NK-92 (cell line): ENCODE data around the gene TNNT2.

Experiments
- DNase-seq: peaks from one replicate; lab custom pipeline; 2025; ENCODE audit not compliant: unreplicated experiment; lab: John Stamatoyannopoulos, UW

Gene TNNT2

DNA sequence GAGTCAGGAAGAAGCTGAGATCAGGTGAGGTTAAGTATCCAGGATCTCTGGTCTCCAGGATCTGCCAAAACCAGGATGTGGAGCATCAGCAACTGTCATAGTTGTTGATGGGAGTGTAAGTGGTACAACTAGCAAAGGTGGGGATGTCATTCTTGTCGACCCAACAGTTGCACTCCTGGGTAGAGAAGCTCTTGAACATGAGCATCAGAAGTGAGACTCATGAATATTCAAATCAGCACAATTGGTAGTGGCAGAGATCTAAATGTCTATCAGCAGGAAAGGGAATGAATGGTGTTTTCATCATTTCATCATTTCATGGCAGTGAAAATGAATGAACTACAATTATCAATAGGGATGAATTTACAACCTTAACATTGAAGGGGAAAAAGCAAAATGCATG is 25.9 kb upstream of the TNNT2 start:
- DNase-seq, result no peak

DNA sequence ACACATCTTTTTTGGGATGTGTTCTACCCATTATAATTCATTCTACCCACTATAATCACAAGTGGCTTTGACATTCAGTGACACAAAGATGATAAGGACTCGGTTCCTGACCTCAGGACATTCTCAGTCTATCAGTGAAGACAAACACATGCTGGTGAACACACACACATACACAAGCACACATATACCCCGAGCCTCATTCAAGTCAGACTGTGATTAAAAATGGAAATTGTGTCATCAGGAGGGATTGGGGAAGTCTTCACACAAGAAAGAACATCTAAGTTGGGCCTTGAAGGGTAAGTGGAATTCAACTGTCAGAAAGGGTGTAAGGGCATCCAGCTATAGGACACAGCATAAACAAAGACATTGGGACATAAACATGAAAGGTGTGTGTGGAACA is 24.2 kb upstream of the TNNT2 start:
- DNase-seq, result no peak

DNA sequence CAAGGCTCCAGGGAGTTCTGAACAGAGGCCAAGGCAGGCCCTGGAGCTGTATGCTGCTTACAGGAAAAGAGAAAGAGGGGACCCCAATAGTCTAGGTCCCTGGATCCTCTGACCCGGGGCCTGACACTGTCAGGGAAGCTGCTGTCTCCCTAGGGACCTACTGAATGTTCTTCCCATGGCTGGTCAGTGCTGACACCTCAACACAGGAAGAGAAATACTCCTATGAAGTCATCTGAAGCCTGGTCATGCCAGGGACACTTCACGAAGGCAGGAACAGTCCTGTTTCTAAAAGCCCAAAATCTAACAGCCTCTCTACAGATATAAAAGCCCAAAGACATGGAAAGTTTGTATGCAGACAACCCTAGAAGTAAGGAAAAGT is 23.4 kb upstream of the TNNT2 start:
- no peak for DNase-seq

DNA sequence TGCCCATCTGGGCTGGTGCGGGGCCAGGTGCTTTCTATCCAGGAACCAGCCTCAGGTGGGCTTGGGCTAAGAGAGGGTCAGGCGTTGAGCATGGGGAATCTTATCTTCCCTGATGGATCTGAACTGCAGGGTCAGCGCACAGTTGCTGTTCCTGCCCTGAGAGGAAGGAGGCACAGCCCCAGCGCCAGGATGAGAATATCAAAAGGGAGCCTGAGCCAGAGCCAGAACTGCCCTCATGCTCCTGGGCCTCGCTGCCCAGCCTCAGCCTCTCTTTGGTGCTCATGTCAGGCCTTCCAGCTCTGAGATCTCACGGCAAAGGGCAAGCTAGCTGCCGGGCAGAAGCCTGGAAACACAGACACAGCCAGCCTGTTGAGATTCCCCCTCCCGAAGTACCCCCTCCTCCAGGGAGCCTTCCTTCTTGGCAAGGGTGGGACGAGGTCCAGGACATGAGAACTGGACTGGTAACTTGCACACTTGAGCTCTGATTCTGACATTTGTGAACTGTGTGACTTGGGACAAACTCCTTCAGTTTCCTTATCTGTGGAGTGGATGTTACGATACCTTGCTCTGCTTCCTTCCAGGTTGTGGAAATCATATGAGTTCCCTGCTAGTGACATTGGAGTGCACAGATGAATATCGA is 22.9 kb upstream of the TNNT2 start:
- no peak for DNase-seq

DNA sequence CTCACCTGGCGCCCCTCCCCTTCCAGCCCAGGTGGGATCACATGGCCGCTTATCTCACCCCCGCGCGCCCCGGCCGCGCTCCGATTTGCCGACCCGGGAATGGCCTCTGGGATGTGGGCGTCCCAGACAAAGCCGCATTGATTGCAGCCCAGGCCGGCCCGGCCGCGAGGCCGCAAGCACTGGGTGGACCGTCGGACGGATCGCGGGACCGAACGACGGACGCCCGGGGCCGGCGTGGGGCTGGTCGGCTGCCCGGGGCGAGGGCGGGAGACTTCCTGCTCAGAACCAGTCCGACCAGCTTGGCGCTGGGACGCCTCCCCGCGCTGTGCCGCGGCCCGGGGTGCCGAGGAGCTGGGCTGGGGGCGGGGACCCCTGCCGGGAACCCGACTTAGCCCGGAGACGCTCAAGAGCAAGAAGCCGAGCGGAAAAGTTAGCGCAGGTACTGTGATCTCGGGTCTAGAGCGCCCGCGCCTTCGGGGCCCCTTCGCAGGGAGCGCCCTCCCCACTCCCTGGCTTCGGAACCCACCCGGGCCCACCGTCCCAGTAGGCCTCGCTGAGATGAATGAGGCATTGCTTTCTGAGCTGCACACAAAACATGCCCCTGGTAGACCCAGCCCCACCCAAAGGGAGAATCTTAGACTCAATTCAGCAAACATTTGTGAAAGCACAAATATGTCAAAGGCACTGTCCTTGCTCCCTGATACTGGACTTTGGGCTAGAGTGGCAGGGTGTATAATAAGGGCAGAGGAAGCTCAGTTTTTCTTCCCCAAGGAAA is 22.1 kb upstream of the TNNT2 start:
- DNase-seq, result no peak

DNA sequence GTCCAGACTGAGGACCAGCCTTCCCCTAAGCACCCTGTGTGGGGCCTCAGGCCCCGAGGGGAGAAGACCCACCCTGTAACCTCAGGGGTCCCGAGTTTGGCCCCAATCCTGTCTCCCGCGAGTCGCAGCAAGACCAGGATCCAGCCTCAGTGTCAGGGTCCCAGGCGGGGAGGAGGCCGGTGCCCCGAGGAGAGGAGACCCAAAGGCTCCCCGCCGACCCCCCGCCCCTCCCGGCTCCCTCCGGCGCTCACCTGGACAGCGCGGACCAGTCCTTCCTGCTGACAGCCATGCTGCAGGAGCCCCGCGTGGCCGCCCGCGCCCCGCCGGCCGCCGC is 21.5 kb upstream of the TNNT2 start, which contains the start of gene LAD1:
Gene LAD1 (minus strand): TSS at position 307 of the 334 bp plus-strand sequence. CDS start 18 bp downstream, at position 289.
- no peak for DNase-seq

DNA sequence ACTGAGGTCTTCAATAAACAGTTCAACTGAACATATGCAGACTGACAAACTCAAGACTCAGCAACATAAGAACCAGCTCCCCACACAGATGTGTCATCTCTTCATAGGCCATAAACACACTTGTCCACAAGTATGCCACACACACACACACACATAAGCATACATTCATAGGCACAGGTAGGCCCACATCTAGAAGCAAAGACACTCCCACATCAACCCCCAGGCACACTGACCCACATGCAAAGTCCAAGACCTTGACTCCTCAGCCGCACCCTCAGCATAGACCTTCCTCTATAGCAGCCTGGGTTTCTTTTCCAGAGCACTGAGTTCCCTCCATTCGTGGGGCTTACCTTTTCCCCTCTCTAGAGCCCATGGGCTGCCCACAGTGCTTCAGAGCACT is 20.2 kb upstream of the TNNT2 start:
- no peak for DNase-seq

DNA sequence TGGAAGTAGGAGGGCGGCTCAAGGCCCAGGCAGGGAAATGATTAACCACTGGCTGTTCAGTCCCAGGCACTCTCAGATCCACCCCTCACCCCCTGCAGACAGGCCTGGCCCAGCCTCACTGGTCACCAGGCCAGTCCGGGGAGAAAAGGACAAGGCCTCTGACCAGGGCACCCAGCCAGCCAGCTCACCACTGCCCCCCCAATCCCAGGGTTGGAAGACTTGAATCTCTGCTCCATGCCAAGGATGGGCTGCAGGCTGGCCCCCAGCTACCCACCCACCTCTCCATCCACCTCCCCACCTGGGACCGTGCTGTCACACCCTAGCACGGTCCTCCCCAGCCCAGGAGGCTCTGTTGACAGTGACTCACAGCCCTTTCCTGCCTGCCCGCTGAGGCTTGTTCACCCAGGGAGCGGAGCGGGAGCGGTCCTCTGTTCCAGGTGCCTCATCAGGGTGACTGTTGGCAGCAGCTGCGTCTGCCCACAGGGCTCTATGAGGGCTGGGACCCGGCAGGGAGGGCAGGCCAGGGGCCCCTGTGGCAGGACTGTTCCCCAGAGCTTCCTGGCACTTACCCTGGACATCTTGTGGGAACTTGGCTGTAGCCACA is 19.5 kb upstream of the TNNT2 start:
- DNase-seq, result no peak

DNA sequence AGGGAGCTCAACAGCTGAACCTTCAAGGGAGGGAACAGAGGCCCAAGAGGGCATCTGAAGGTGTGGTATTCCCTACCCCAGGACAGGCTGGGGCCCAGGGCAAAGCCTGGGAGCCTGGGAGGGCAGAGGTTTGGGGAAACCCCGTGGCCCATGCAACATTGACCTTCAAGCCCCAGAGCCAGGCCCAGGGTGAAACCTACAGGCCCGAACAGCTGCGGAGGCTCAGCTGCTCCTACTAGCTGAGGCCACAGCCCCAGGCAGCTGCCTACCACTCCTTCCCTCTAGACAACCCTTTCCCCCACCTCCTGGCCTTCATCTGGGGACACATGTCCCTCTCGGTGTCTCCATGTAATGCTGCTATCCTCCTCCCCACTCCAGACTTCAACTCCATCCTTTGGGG is 18.5 kb upstream of the TNNT2 start:
- no peak for DNase-seq

DNA sequence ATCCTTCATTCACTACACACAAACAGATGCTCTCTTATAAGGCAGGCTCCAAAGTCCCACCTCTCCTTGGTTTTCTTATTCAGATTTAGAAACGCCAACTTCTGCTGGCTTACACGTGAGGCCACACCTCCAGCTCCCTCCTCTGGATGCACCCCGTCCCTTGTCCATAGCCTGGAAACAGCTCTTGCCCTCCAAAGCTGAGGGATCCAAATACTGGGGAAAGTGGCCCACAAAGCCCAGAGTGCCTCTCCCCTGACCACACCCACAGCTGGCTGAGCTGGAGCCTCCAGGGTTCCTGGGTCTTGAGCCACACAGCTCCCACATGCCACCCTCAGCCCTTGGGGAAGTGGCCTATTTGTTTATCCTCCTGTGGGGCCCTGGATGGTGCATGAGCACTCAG is 17.1 kb upstream of the TNNT2 start:
- no peak for DNase-seq

DNA sequence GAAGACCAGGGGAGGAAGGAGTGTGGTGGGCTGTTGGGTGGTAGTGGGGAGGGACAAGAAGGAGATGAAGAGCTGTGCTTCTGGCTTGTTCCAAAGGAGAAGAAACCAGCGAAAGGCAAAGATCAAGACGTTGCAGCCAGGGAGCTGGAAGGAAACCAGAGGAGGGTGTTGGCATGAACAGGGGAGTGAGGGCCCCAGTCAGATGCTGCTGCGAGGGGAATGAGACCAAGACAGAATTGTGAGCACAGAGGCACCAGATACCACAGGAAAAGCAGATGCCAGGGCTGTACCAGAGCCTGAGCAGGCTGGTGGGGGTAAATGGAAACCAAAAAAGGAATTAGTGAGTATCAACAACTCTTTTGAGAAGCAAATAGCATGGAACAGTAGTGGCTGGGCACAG is 15.6 kb upstream of the TNNT2 start:
- no peak for DNase-seq

DNA sequence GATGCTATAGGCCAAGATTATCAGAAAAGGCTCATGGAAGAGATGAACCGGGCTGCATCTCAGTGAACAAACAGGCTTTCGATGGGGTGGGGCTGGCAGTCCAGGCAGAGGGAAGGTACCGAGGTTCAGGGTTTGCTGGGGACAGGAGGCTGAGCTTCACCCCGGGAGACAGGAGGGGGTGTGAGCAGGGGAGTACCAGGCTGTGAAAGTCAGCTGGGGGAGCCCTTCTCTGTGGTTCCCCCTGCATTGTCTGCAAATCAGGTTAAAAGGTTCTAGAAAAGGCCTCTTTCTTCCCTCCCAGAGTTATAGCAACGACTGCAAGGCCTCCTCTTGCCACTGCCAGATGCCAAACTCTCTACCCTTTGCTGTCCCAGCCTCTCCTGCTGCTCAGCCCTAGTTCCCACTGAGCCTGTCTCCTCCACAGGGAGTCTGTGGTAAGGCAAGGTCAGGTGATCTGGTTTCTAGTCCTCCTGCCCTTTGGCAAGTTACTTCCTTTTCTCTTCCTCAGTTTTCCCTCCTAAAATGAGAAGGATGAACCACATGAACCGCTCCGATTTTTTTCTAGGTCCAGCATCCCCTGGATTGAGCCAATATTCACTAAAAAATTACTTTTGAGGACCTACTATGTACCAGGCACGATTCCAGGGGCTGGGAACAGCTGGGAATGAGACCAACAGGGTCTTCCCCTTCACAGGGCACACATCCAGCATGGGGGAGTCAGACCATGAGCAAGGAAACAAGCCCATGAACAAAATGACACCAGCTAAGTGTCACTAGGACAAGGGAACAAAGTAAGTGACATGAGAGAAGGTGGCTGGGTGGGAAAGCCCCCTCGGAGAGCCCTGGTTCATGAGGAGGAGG is 14.4 kb upstream of the TNNT2 start:
- DNase-seq, result no peak

DNA sequence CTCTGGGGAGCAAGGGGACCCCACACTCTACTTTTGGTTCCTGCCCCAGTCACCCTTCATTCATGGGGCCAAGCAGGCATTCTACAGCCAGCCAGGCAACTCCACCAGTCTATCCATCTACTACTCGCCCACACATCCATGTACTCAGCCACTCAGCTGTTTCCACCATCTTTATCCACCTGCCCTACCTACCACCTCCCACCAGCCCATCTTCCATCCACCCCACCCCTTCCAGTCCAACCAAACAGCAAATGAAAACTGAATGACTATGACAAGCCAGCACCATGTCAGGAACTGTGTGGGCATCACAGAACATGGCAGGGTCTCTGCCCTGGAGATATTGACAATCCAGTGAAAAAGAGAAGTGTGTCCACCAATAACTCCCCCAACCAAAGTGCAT is 13.7 kb upstream of the TNNT2 start:
- no peak for DNase-seq

DNA sequence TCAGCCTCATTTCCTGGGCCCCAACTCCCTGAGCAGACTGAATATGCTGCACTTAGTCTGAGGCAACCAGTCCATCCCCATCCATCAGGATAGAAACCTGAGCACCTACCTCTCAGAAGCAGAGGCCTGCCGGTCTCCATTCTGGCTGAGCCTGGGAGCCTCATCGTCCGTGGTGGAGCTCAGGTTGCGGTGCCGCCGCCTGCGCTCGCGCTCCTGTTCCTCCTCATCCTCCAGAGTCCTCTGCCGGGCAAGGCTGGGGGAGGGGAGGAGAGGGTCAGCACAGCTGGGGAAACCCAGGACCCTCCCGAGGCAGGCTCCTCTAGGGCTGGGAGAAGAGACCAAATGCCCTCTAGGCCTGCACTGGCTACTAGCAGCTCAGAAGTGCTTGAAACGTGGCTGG is 11.6 kb upstream of the TNNT2 start:
- DNase-seq, result no peak

DNA sequence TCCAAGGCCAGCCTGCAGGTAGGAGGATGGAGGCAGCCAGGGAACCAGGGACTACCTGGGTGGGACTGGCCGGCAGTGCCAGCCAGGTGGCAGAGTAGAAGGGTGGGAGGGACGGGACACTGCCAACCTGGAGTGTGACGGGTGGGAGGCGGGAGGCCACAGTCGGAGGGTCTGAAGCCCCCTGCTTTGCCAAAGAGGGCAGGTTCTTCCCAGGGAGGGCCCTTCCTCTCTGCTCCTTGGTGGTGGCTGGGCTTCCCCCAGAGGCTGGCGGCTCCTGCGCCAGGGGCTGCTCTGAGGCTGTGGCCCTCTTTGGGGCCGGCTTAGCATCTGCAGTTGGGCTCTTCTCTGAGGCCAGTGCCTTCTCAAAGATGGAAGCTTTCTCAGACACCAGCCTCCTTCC is 8.7 kb upstream of the TNNT2 start:
- no peak for DNase-seq

DNA sequence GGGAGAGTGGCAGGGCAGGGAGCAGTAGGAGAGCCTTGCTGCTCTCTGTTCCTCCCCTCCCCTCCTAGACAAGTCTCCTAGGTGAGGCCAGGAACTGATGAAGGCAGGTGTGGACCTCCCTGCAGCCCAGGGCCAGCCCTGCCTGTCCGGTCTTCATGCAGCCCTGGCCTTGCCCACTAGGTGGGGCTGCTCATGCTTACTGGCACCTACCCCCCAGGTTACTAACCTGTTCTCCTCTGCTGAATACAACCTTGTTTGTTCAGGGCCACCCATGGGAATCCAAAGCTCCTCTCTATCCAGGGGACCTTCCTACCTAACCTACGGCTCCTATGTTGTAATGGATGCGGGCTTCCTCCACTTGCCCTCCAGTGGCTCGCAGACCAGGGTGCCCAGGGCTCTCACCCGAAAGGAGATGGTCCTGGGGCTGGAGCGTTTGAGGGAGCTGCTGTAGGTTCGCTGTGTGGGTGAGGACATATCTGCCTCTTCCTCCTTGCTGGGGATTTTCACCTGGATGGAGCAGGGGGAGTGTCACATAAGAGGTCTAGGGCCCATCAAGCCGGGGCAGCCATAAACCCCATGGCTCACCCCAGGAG is 7.9 kb upstream of the TNNT2 start:
- DNase-seq, result no peak

DNA sequence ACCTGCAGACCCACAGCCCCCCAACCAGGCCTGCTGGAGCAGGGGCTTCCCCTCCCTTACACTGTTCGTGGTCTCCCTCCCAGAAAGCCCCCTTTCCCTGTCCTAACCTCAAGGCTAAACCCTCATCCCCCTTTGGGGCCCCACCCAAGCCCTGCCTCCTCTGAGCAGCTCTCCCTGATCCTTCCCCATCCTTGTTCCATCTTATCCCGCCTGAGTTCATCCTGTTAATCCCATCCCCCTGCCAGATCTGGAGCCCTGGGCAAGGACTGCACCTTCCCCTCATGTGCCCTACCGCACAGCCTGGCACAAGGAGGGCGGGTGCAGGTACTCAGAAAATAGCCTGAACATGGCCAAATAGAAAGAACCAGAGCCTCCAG is 6.9 kb upstream of the TNNT2 start:
- DNase-seq, result no peak

DNA sequence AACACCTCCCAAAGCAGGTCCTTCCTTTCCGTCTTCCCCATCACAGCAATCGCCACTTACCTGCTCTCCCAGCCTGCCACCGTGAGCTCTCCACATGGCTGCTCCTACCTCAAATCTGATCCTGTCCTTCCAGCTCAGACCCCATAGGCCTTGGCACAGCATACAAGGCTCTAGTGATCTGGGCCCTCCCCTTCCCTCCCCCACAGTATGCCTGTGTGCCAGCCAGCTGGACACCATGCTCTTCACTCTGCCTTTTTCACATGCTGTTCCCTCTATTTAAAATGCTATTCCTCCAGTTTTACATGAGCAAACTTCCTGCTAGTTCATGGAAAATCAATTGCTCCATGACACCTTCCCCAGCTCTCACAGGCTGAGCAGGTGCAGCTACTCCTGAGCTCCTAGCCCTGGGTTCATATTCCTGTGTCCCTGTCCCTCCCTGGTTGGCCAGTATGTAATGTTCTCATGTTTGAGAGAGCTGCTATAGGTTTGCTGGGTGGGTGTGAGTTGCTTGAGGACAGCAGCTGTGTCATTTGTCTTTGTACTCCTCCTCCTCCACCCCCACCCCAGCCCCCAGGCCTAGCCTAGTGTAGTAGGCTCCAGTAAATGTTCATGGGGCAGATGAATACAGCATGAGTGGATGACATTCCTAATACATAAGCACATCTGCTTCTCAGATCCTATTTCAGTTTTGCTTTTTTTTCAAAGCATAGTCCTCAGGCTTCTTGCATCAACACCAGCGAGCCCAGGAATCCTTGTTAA is 6.3 kb upstream of the TNNT2 start:
- no peak for DNase-seq

DNA sequence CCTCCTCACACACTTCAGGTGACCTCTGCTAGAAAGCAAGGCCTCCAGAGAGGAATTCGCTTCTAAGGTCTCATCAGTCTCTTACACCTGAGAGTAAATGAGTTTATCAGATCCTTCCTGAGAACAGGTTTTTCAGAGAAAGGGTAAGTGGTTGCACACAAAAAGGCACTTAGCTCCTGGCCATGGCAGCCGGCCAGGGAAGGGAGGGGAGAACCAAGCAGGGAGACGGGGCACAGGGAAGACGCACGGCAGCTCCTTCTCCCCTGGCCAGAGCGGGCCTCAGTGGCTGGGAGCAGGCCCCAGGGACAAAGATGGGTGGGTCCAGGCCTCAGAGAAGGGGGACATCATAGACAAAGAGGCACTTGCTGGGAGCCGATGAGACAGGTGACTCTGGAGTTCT is 3.6 kb upstream of the TNNT2 start:
- no peak for DNase-seq

DNA sequence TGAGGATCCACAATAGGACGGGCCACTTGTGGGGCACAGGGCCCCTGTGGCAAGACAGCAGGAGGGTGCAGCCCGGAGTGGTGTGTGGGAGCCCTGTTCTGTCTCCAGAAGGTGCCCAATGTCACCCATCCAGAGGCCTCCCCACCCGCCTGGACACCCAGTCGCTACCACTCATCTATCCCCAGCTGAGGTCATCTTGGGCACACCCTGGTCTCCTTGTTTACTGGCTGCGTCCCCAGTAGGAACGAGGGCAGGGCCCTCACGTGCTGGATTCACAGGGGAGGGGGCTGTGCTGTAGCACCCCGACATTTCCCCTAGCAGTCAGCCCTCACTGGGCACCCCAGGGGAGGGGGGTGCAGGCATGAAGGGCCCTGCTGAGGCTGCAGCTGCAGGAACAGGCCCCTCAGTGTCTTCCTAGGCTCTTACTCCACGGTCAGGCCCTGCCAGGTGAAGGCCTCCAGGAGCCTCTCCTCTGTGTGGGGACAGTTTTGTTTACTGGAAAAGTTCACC is 2.3 kb upstream of the TNNT2 start:
- no peak for DNase-seq
